HG02852 (cell line): ENCODE measurements around the gene KRTAP17-1.

Experiments used
- ATAC-seq: cut with Tn5 transposase; IDR thresholded peaks from one replicate; pipeline ENCODE4 v1.9.1; 2021; ENCODE audit warnings: mild to moderate bottlenecking, moderate library complexity; ENCODE audit not compliant: unreplicated experiment

The KRTAP17-1 gene

GRCh38 chr17:41333098-41333497 is 17.6 kb upstream of the KRTAP17-1 start:
- ATAC-seq, result no peak

- no peak for ATAC-seq
Measured at GRCh38 chr17:41332239-41332638, 16.7 kb upstream of the KRTAP17-1 start.

- ATAC-seq, result no peak
Measured at GRCh38 chr17:41331606-41332005, 16.1 kb upstream of the KRTAP17-1 start.

GRCh38 chr17:41329279-41329948 is 13.9 kb upstream of the KRTAP17-1 start:
- no peak for ATAC-seq

- ATAC-seq, result no peak
Measured at GRCh38 chr17:41328207-41328606, 12.7 kb upstream of the KRTAP17-1 start.

GRCh38 chr17:41327411-41328120 is 12.1 kb upstream of the KRTAP17-1 start:
- no peak for ATAC-seq

GRCh38 chr17:41326173-41327145 is 10.9 kb upstream of the KRTAP17-1 start:
- ATAC-seq, result no peak

- no peak for ATAC-seq
Measured at GRCh38 chr17:41325611-41326010, 10.1 kb upstream of the KRTAP17-1 start.

- ATAC-seq, result no peak
Measured at GRCh38 chr17:41325126-41325525, 9.6 kb upstream of the KRTAP17-1 start.

GRCh38 chr17:41324180-41325075 is 8.9 kb upstream of the KRTAP17-1 start:
- no peak for ATAC-seq

- ATAC-seq, result no peak
Measured at GRCh38 chr17:41322903-41323895, 7.7 kb upstream of the KRTAP17-1 start.

GRCh38 chr17:41322094-41322902 is 6.8 kb upstream of the KRTAP17-1 start:
- ATAC-seq, result no peak

GRCh38 chr17:41318231-41318630 is 2.7 kb upstream of the KRTAP17-1 start:
- no peak for ATAC-seq

GRCh38 chr17:41315814-41316445 is 420 bp upstream of the KRTAP17-1 start:
- ATAC-seq, result no peak

GRCh38 chr17:41311111-41311510 is 4.4 kb downstream of the KRTAP17-1 start:
- ATAC-seq, result no peak

- ATAC-seq, result no peak
Measured at GRCh38 chr17:41308918-41309359, 6.6 kb downstream of the KRTAP17-1 start, which contains the start of gene KRTAP16-1. TSS of gene KRTAP16-1 (minus strand) at chr17:41309309. CDS start at chr17:41309253, 56 bp downstream.

GRCh38 chr17:41308251-41308917 is 7.1 kb downstream of the KRTAP17-1 start:
- ATAC-seq, result no peak
